SK-N-SH treated with all-trans-retinoic acid at 6 μM for 48 hours (cell line): ENCODE measurements around the gene RNFT2.

ENCODE experiments used
- ATAC-seq: fragments of 200-7000 bp; cut with Tn5 transposase; 3 replicates; pipeline ENCODE4 v1.9.1; 2020; ENCODE audit warnings: mild to moderate bottlenecking, moderate library complexity
- ARNTL ChIP-seq: fragments of 450-650 bp; formaldehyde crosslinking; IDR thresholded peaks from 2 replicates; pipeline ENCODE4 v1.5.0; 2020; ENCODE audit warnings: low read depth, mild to moderate bottlenecking, moderate library complexity, borderline replicate concordance
- BACH2 ChIP-seq: fragments of 250-450 bp; sonication (Bioruptor Pico); IDR thresholded peaks from 2 replicates; pipeline ENCODE4 v1.9.0; 2021; ENCODE audit warnings: mild to moderate bottlenecking, borderline replicate concordance
- CSDC2 ChIP-seq: fragments of 250-450 bp; sonication (Bioruptor Pico); IDR thresholded peaks from 2 replicates; pipeline ENCODE4 v1.5.0; 2020; ENCODE audit warnings: mild to moderate bottlenecking, moderate library complexity
- ESRRG ChIP-seq: fragments of 250-450 bp; sonication (Bioruptor Pico); IDR thresholded peaks from 2 replicates; pipeline ENCODE4 v1.6.1; 2021; ENCODE audit warnings: mild to moderate bottlenecking
- GLIS3 ChIP-seq: fragments of 250-450 bp; sonication (Bioruptor Pico); IDR thresholded peaks from 2 replicates; pipeline ENCODE4 v1.5.0; 2020; ENCODE audit warnings: mild to moderate bottlenecking, moderate library complexity
- OSR1 ChIP-seq: fragments of 250-450 bp; sonication (Bioruptor Pico); IDR thresholded peaks from 2 replicates; pipeline ENCODE4 v1.8.0; 2022; ENCODE audit warnings: moderate library complexity, mild to moderate bottlenecking, inconsistent platforms
- RARB ChIP-seq: fragments of 250-450 bp; sonication (Bioruptor Pico); IDR thresholded peaks from 2 replicates; pipeline ENCODE4 v1.8.0; 2021; ENCODE audit warnings: mild to moderate bottlenecking, moderate library complexity
- SNAI2 ChIP-seq: fragments of 250-450 bp; sonication (Bioruptor Pico); IDR thresholded peaks from 2 replicates; pipeline ENCODE4 v1.5.0; 2020; ENCODE audit warnings: mild to moderate bottlenecking, moderate library complexity
- TCF4 ChIP-seq: fragments of 250-450 bp; sonication (Bioruptor Pico); IDR thresholded peaks from 2 replicates; pipeline ENCODE4 v1.8.0; 2021; ENCODE audit warnings: mild to moderate bottlenecking, moderate library complexity, borderline replicate concordance
- TOX ChIP-seq: fragments of 250-450 bp; sonication (Bioruptor Pico); IDR thresholded peaks from 2 replicates; pipeline ENCODE4 v1.8.0; 2021; ENCODE audit warnings: mild to moderate bottlenecking, moderate library complexity, borderline replicate concordance
- ZC3H10 ChIP-seq: fragments of 250-450 bp; sonication (Bioruptor Pico); IDR thresholded peaks from 2 replicates; pipeline ENCODE4 v1.5.1; 2021; ENCODE audit warnings: mild to moderate bottlenecking, moderate library complexity
- ZFP3 ChIP-seq: fragments of 250-450 bp; sonication (Bioruptor Pico); IDR thresholded peaks from 2 replicates; pipeline ENCODE4 v1.5.0; 2020; ENCODE audit warnings: mild to moderate bottlenecking, moderate library complexity
- ZNF565 ChIP-seq: fragments of 450-650 bp; formaldehyde crosslinking; conservative IDR thresholded peaks from 2 replicates; pipeline ENCODE4 v1.5.0; 2020; ENCODE audit warnings: low read depth, mild to moderate bottlenecking, moderate library complexity
- ZNF8 ChIP-seq: fragments of 450-650 bp; formaldehyde crosslinking; IDR thresholded peaks from 2 replicates; pipeline ENCODE4 v1.5.0; 2020; ENCODE audit warnings: mild to moderate bottlenecking, moderate library complexity
- TF ChIP-seq, protein P1 (sequence below): fragments of 250-450 bp; sonication (Bioruptor Pico); IDR thresholded peaks from 2 replicates; pipeline ENCODE4 v1.8.0; 2020; ENCODE audit warnings: mild to moderate bottlenecking, moderate library complexity, borderline replicate concordance
- TF ChIP-seq, protein P2 (sequence below): fragments of 250-450 bp; sonication (Bioruptor Pico); IDR thresholded peaks from 2 replicates; pipeline ENCODE4 v1.8.0; 2021; ENCODE audit warnings: low read depth, mild to moderate bottlenecking, moderate library complexity, borderline replicate concordance
- TF ChIP-seq, protein P3 (sequence below): fragments of 250-450 bp; sonication (Bioruptor Pico); IDR thresholded peaks from 2 replicates; pipeline ENCODE4 v1.5.0; 2020; ENCODE audit warnings: mild to moderate bottlenecking, moderate library complexity
- TF ChIP-seq, protein P4 (sequence below): fragments of 250-450 bp; sonication (Bioruptor Pico); IDR thresholded peaks from 2 replicates; pipeline ENCODE4 v1.5.1; 2021; ENCODE audit warnings: mild to moderate bottlenecking, moderate library complexity
- TF ChIP-seq, protein P5 (sequence below): fragments of 250-450 bp; sonication (Bioruptor Pico); IDR thresholded peaks from 2 replicates; pipeline ENCODE4 v1.5.1; 2020; ENCODE audit warnings: low read depth, mild to moderate bottlenecking, moderate library complexity

Gene RNFT2

DNA sequence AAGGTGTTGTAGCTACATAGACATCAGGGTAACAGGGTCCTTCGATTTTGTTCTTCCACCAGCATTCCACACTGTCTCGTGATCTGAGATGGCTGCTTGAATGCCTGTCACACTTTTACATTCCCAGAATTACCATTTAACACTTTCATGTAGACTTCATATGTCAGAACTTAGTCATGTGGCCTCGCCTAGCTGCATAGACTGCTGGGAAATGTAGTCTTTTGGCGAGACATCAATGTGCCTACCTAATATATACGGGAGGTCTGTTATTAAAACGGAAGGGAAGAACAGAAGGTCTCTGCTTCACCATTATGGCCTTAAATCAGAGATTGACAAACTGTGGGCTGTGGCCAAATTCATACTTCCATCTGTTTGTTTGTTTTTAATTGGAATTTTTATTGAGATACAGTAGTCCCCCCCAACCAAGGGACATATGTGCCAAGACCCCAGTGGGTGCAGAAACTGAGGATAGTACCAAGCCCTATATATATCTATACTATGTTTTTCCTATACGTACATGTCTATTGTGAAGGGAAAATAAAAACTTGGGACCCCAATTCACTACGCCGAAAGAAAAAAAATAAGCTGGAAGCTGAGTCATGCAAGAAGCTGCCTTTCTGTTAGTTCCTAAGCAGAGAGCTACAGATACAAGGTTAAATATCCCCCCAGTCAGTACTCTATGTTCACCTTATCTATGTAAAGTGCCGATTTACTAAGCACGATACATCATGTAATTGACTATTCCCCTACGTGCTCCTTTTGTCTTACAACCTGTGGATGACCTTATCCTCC is 154.4 kb downstream of the RNFT2 start:
- ATAC-seq = peak; percentile 40; the same call in 1 of the 3 replicates
- no peak for TF ChIP-seq GLIS3 (CRISPR knock-in tag)
- no peak for TF ChIP-seq BACH2
- TF ChIP-seq, protein P1, sequence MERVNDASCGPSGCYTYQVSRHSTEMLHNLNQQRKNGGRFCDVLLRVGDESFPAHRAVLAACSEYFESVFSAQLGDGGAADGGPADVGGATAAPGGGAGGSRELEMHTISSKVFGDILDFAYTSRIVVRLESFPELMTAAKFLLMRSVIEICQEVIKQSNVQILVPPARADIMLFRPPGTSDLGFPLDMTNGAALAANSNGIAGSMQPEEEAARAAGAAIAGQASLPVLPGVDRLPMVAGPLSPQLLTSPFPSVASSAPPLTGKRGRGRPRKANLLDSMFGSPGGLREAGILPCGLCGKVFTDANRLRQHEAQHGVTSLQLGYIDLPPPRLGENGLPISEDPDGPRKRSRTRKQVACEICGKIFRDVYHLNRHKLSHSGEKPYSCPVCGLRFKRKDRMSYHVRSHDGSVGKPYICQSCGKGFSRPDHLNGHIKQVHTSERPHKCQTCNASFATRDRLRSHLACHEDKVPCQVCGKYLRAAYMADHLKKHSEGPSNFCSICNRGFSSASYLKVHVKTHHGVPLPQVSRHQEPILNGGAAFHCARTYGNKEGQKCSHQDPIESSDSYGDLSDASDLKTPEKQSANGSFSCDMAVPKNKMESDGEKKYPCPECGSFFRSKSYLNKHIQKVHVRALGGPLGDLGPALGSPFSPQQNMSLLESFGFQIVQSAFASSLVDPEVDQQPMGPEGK = no peak
- TF ChIP-seq RARB (CRISPR knock-in tag) = no peak
- TF ChIP-seq ZFP3 = no peak
- TF ChIP-seq OSR1 (CRISPR knock-in tag) = no peak
- no peak for TF ChIP-seq CSDC2
- TF ChIP-seq ZNF565 (CRISPR knock-in tag) = no peak
- TF ChIP-seq, protein P2, sequence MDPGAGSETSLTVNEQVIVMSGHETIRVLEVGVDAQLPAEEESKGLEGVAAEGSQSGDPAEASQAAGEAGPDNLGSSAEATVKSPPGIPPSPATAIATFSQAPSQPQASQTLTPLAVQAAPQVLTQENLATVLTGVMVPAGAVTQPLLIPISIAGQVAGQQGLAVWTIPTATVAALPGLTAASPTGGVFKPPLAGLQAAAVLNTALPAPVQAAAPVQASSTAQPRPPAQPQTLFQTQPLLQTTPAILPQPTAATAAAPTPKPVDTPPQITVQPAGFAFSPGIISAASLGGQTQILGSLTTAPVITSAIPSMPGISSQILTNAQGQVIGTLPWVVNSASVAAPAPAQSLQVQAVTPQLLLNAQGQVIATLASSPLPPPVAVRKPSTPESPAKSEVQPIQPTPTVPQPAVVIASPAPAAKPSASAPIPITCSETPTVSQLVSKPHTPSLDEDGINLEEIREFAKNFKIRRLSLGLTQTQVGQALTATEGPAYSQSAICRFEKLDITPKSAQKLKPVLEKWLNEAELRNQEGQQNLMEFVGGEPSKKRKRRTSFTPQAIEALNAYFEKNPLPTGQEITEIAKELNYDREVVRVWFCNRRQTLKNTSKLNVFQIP (CRISPR knock-in tag) = no peak
- TF ChIP-seq, all 23 proteins: peak for 0

DNA sequence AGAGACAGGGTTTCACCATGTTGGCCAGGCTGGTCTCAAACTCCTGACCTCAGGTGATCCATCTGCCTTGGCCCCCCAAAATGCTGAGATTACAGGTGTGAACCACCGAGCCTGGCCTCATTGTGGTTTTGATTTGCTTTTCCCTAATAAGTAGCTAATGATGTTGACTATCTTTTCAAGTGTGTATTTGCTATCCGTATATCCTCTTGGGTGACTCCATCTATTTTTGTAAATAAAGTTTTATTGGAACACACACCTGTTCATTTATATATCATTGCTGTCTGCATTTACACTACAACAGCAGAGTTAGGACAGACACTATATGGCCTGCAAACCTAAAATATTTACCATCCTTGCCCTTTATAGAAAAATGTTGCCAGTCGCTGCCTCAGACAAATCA is 156.8 kb downstream of the RNFT2 start:
- no peak for ATAC-seq
- no peak for TF ChIP-seq BACH2
- TF ChIP-seq, protein P2 (CRISPR knock-in tag) = no peak
- no peak for TF ChIP-seq TCF4 (CRISPR knock-in tag)
- no peak for TF ChIP-seq CSDC2
- no peak for TF ChIP-seq ZNF8 (CRISPR knock-in tag)

DNA sequence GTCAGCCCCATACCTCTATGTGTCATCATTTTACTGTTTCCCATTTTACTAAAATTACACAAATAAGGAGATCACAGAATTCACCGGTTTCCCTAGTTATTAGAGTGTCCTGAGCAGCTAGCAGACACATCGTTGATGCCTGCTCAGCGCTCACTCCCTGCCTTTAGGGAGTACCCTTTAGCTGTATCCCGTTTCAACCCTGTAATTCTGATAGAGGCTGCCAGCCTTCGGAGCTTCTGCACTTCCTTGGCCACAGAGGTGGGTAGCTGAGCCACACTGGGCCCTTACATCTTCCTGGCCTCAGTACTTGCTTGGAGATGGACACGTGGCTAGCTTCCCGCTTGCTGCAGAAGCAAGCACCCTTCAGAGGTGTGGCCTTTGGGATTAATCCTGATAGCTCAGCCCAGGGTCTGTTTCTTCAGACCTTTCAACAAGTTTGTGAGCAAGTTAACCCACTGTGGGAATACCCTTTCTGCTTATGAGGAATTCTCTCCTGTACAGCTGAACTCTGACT is 158.4 kb downstream of the RNFT2 start:
- ATAC-seq = no peak
- TF ChIP-seq, protein P3, sequence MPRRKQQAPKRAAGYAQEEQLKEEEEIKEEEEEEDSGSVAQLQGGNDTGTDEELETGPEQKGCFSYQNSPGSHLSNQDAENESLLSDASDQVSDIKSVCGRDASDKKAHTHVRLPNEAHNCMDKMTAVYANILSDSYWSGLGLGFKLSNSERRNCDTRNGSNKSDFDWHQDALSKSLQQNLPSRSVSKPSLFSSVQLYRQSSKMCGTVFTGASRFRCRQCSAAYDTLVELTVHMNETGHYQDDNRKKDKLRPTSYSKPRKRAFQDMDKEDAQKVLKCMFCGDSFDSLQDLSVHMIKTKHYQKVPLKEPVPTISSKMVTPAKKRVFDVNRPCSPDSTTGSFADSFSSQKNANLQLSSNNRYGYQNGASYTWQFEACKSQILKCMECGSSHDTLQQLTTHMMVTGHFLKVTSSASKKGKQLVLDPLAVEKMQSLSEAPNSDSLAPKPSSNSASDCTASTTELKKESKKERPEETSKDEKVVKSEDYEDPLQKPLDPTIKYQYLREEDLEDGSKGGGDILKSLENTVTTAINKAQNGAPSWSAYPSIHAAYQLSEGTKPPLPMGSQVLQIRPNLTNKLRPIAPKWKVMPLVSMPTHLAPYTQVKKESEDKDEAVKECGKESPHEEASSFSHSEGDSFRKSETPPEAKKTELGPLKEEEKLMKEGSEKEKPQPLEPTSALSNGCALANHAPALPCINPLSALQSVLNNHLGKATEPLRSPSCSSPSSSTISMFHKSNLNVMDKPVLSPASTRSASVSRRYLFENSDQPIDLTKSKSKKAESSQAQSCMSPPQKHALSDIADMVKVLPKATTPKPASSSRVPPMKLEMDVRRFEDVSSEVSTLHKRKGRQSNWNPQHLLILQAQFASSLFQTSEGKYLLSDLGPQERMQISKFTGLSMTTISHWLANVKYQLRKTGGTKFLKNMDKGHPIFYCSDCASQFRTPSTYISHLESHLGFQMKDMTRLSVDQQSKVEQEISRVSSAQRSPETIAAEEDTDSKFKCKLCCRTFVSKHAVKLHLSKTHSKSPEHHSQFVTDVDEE (CRISPR knock-in tag) = no peak
- TF ChIP-seq, protein P1 = no peak
- no peak for TF ChIP-seq ZNF8 (CRISPR knock-in tag)
- TF ChIP-seq BACH2 = no peak
- no peak for TF ChIP-seq RARB (CRISPR knock-in tag)
- no peak for TF ChIP-seq ZC3H10 (CRISPR knock-in tag)
- no peak for TF ChIP-seq GLIS3 (CRISPR knock-in tag)
- no peak for TF ChIP-seq TOX (CRISPR knock-in tag)
- TF ChIP-seq ESRRG (CRISPR knock-in tag) = no peak

DNA sequence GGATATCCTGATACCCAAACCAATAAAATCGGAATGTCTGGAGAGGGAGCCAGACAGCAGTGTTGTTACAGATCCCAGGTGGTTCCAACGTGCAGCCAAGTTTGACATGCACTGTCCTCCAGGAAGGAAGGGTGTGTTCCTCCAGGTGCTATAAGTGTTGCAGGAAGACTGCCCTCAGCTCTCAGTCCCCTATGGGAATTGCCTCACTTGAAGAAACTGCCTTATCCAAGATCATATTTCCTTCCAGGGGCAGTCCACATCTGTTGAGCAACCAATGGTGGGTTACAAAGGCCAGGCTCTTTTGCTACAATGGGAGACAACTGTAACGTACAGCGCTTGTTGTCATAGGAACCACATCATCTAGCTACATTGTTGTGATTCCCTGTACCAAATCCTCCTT is 159.4 kb downstream of the RNFT2 start:
- no peak for ATAC-seq
- TF ChIP-seq SNAI2 (CRISPR knock-in tag) (no peak), ZFP3 (no peak), BACH2 (no peak), ZNF565 (CRISPR knock-in tag) (no peak), TCF4 (CRISPR knock-in tag) (no peak), CSDC2 (no peak), ZC3H10 (CRISPR knock-in tag) (no peak), GLIS3 (CRISPR knock-in tag) (no peak), ARNTL (CRISPR knock-in tag) (no peak)
- TF ChIP-seq, protein P2 (CRISPR knock-in tag) = no peak
- TF ChIP-seq, protein P4, sequence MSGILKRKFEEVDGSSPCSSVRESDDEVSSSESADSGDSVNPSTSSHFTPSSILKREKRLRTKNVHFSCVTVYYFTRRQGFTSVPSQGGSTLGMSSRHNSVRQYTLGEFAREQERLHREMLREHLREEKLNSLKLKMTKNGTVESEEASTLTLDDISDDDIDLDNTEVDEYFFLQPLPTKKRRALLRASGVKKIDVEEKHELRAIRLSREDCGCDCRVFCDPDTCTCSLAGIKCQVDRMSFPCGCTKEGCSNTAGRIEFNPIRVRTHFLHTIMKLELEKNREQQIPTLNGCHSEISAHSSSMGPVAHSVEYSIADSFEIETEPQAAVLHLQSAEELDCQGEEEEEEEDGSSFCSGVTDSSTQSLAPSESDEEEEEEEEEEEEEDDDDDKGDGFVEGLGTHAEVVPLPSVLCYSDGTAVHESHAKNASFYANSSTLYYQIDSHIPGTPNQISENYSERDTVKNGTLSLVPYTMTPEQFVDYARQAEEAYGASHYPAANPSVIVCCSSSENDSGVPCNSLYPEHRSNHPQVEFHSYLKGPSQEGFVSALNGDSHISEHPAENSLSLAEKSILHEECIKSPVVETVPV (CRISPR knock-in tag) = no peak
- TF ChIP-seq, protein P5, sequence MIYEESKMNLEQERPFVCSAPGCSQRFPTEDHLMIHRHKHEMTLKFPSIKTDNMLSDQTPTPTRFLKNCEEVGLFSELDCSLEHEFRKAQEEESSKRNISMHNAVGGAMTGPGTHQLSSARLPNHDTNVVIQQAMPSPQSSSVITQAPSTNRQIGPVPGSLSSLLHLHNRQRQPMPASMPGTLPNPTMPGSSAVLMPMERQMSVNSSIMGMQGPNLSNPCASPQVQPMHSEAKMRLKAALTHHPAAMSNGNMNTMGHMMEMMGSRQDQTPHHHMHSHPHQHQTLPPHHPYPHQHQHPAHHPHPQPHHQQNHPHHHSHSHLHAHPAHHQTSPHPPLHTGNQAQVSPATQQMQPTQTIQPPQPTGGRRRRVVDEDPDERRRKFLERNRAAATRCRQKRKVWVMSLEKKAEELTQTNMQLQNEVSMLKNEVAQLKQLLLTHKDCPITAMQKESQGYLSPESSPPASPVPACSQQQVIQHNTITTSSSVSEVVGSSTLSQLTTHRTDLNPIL = no peak
